GM21576 (cell line): ENCODE results near the gene MPO.

Experiments
- ATAC-seq: cut with Tn5 transposase; IDR thresholded peaks from one replicate; pipeline ENCODE4 v1.9.1; 2021; ENCODE audit warnings: mild to moderate bottlenecking, moderate library complexity; ENCODE audit not compliant: unreplicated experiment

The MPO gene

GRCh38 chr17:58281511-58282011, 826 bp upstream of the MPO start:
- no peak for ATAC-seq

GRCh38 chr17:58279736-58280479, 827 bp downstream of the MPO start:
- no peak for ATAC-seq

- ATAC-seq: no peak
Observed at GRCh38 chr17:58279016-58279711, 1.6 kb downstream of the MPO start.

- no peak for ATAC-seq
Observed at GRCh38 chr17:58278661-58279015, 2.1 kb downstream of the MPO start.

- ATAC-seq: no peak
Observed at GRCh38 chr17:58277802-58278595, 2.7 kb downstream of the MPO start.

GRCh38 chr17:58277107-58277801, 3.5 kb downstream of the MPO start:
- ATAC-seq: no peak

- ATAC-seq: no peak
Observed at GRCh38 chr17:58276423-58276822, 4.3 kb downstream of the MPO start.

GRCh38 chr17:58275417-58275816, 5.3 kb downstream of the MPO start:
- no peak for ATAC-seq

GRCh38 chr17:58273453-58274104, 7.2 kb downstream of the MPO start:
- no peak for ATAC-seq

GRCh38 chr17:58272367-58273280, 8.1 kb downstream of the MPO start:
- no peak for ATAC-seq

- no peak for ATAC-seq
Observed at GRCh38 chr17:58271216-58271931, 9.4 kb downstream of the MPO start.

- no peak for ATAC-seq
Observed at GRCh38 chr17:58270476-58271215, 10.1 kb downstream of the MPO start.

- ATAC-seq: no peak
Observed at GRCh38 chr17:58269557-58270291, 11.0 kb downstream of the MPO start.

- ATAC-seq: no peak
Observed at GRCh38 chr17:58268774-58269556, 11.8 kb downstream of the MPO start.

- no peak for ATAC-seq
Observed at GRCh38 chr17:58268326-58268725, 12.4 kb downstream of the MPO start.
